Testis (tissue), 3 donors: ENCODE results near the gene SLC6A18. TPM values are rescaled to one million over a fixed set of nuclear protein-coding genes. Genes with fewer than 3 reads are reported as not detected.

Experiments
- DNase-seq: peaks from one replicate; pipeline ENCODE4 v3.0.0-alpha.2; 2019
- H3K27ac ChIP-seq, 2 donors: fragments of 200-600 bp; sonication (generic); one replicate each; pipeline ENCODE4 v1.5.1; 2019
- H3K27me3 ChIP-seq: fragments of 200-600 bp; sonication (generic); one replicate; pipeline ENCODE4 v1.5.1; 2019
- H3K36me3 ChIP-seq: fragments of 200-600 bp; sonication (generic); one replicate; pipeline ENCODE4 v1.5.1; 2017; ENCODE audit warnings: low read depth; ENCODE audit errors: missing control alignments
- H3K4me1 ChIP-seq: fragments of 200-600 bp; sonication (generic); one replicate; pipeline ENCODE4 v1.5.1; 2019
- H3K4me3 ChIP-seq, 2 donors: fragments of 200-600 bp; sonication (generic); one replicate each; pipeline ENCODE4 v1.5.1; 2017 to 2019
- H3K9me3 ChIP-seq: fragments of 200-600 bp; sonication (generic); one replicate; pipeline ENCODE4 v1.5.1; 2017
- POLR2A ChIP-seq: fragments of 450-650 bp; IDR thresholded peaks from one replicate; pipeline ENCODE4 v1.6.1; 2017; ENCODE audit warnings: antibody characterized with exemption, mild to moderate bottlenecking, moderate library complexity
- WGBS, 2 donors: methylation state at CpG; one replicate each; pipeline ENCODE4 v1.1.5; 2018; 5-methylcytosine and 5-hydroxymethylcytosine counted together
- intact Hi-C: fragments of 100-400 bp; cut with DNase I; formaldehyde crosslinking; loops from one replicate; pipeline ENCODE4 v1.15.1; 2023; ENCODE audit warnings: low total_unique reads
- polyA plus RNA-seq: library from polyadenylated mRNA; stranded (reverse); fragments of 350-450 nt; fragmentation: Illumina TruSeq; extraction: RNeasy Lipid Tissue Mini Kit (QIAGEN cat#74804); gene quantifications from one replicate; pipeline ENCODE4 v1.2.3, GENCODE V29; 2014; ENCODE audit warnings: low read depth, low replicate concordance; ENCODE audit not compliant: insufficient read depth
- total RNA-seq, 2 donors: library from RNA; depleted of rRNA; stranded (reverse); fragments of >200 nt; gene quantifications; one replicate each; pipeline ENCODE4 v1.2.3, GENCODE V29; 2016
- TF ChIP-seq, protein P1 (sequence below), 3 experiments: fragments of 450-650 bp in 2 of 3; fragments of 200-600 bp in 1 of 3; sonication (generic) in 1 of 3; IDR thresholded peaks; one replicate each; pipeline ENCODE4 v1.5.1; 2016 to 2019; ENCODE audit warnings: antibody characterized with exemption in 3 of 3, mild to moderate bottlenecking in 2 of 3, moderate library complexity in 1 of 3

Gene SLC6A18
- total and polyA plus RNA-seq, 3 donors from 2014 or later, result 0.24 TPM; not detected in 2

- DNase-seq, result peak; percentile 72
- 48 to 75% methylated on average over 16 to 27 of the region's 27 CpGs for WGBS, 2 donors
- no peak overlapping the region for H3K4me3 ChIP-seq
- H3K9me3 ChIP-seq, result no peaks in the 10 kb centered on the region
- TF ChIP-seq, protein P1, sequence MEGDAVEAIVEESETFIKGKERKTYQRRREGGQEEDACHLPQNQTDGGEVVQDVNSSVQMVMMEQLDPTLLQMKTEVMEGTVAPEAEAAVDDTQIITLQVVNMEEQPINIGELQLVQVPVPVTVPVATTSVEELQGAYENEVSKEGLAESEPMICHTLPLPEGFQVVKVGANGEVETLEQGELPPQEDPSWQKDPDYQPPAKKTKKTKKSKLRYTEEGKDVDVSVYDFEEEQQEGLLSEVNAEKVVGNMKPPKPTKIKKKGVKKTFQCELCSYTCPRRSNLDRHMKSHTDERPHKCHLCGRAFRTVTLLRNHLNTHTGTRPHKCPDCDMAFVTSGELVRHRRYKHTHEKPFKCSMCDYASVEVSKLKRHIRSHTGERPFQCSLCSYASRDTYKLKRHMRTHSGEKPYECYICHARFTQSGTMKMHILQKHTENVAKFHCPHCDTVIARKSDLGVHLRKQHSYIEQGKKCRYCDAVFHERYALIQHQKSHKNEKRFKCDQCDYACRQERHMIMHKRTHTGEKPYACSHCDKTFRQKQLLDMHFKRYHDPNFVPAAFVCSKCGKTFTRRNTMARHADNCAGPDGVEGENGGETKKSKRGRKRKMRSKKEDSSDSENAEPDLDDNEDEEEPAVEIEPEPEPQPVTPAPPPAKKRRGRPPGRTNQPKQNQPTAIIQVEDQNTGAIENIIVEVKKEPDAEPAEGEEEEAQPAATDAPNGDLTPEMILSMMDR (IDR thresholded peaks at IDR 0.05), result no peak
- no peak for TF ChIP-seq POLR2A
- H3K36me3 ChIP-seq, result no peaks in the 10 kb centered on the region
- H3K27ac ChIP-seq, result peak overlapping the region; percentile 55
- no peaks in the 10 kb centered on the region for H3K27me3 ChIP-seq
- intact Hi-C loops, result no loop called here
- peaks cover 47% of the 10 kb centered on the region for H3K4me1 ChIP-seq
Measured at GRCh38 chr5:1181451-1182359, 43.5 kb upstream of the SLC6A18 start.

DNA sequence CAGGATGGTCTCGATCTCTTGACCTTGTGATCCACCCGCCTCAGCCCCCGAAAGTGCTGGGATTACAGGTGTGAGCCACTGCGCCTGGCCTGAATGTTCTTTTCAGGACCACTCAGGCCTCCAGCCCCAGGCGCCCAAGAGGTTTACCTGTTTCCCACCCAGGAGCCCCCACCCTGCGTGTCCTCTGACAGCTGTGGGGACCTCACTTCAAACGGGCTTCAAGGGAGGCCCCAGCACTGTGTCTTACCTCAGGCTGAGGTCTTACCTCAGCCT lies 42.9 kb upstream of the SLC6A18 start:
- TF ChIP-seq, protein P1 (IDR thresholded peaks at IDR 0.05), result no peak
- TF ChIP-seq POLR2A, result no peak
- intact Hi-C loops, result no loop called here
- Histone ChIP-seq H3K27me3 (no peaks in the 10 kb centered on the region), H3K27ac (peak overlapping the region; percentile 55), H3K36me3 (no peaks in the 10 kb centered on the region), H3K4me1 (peaks cover 47% of the 10 kb centered on the region), H3K4me3 (no peak overlapping the region), H3K9me3 (no peaks in the 10 kb centered on the region)
- no peak for DNase-seq
- WGBS, 2 donors, result 76 to 96% methylated on average over 4 to 7 of the region's 7 CpGs

- DNase-seq, result peak; percentile 84
- Histone ChIP-seq H3K9me3 (no peaks in the 10 kb centered on the region), H3K4me1 (peaks cover 47% of the 10 kb centered on the region), H3K27me3 (no peaks in the 10 kb centered on the region), H3K27ac (peak overlapping the region; percentile 55), H3K4me3 (no peak overlapping the region), H3K36me3 (no peaks in the 10 kb centered on the region)
- intact Hi-C loops, result no loop called here
- 30 to 53% methylated on average over 20 to 31 of the region's 31 CpGs for WGBS, 2 donors
- no peak for TF ChIP-seq POLR2A
- TF ChIP-seq, protein P1 (IDR thresholded peaks at IDR 0.05), result no peak
Measured at GRCh38 chr5:1182633-1183423, 42.4 kb upstream of the SLC6A18 start.

DNA sequence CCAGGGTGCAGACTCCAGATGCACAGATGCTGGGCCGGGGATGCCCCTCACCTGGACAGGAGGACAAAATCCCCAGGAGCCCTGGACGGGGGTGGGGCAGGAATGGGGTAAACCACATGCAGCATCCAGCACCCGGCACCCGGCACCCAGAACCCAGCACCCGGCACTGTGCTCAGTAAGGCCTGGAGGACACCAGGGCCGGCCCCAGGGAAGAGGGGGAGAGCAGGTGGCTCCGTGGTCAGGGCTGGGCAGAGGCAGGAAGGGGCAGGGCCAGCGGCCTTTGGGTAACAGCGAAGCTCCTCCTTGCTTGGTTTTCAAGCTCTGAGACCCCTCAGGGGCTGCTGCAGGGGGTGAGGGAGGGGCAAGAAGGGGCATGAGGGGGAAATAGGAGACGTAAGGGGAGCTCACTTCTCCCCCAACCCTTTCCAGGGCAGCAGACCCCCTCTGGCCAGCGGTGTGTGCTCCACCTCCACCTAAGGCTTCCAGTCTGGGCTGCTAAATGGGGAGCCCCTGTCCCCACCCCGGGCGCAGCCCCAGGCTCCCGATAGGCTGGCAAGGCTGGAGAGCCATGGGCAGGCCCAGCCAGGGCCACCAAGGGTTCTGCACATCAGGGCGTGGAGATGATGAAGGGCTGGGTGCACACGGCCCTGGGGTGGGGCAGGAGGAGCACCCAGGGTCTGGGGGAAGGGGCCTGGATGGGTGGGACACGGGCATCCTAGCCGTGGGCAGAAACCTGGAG lies 41.6 kb upstream of the SLC6A18 start:
- Histone ChIP-seq H3K36me3 (no peaks in the 10 kb centered on the region), H3K4me1 (peaks cover 47% of the 10 kb centered on the region), H3K27ac (peak overlapping the region; percentile 19 to 59), H3K9me3 (no peaks in the 10 kb centered on the region), H3K27me3 (no peaks in the 10 kb centered on the region), H3K4me3 (no peak overlapping the region)
- WGBS, 2 donors, result 65 to 73% methylated on average over 9 to 18 of the region's 18 CpGs
- peak; percentile 8 for DNase-seq
- no peak for TF ChIP-seq POLR2A
- TF ChIP-seq, protein P1 (IDR thresholded peaks at IDR 0.05), result no peak
- intact Hi-C loops, result no loop called here
